Measurements from ENCODE around the gene MLN. TPM values are rescaled to one million over a fixed set of nuclear protein-coding genes. Genes with fewer than 3 reads are reported as not detected.

Gene MLN
- total and polyA plus RNA-seq, 8 donors = 0.28 TPM; not detected in 7

DNA sequence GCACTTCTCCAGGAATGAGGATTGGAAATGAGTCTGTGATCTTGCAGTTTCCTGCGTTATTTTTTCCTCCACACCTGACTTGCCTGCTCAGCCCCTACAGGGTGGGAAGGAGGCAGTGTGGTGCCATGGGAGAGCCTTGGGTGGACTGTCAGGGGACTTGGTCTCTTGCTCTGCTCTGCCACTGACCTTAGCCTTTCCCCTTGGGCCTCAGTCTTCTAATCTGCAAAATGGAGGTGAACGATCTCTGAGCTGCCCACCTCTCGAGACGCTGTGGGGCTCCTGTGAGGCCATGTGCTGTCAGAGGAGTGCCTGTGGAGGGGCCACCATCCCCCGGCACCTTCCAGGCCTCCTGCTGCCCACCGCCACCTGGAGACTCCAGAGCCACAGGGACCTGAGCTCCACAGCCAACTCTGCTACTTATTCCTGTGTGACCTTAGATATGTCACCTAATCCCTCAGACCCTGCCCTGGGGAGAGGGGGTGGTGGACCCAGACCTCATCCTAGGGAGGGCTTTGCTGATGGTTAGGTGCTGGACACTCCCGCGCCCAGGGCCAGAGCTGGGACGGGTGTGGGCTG lies 45.8 kb upstream of the MLN start:
- Histone ChIP-seq H3K27me3 (peaks cover 0 to 46% of the 10 kb centered on the region in 2 donors), H3K27ac (no peak overlapping the region), H3K4me3 (no peak overlapping the region), H3K9me3 (no peaks in the 10 kb centered on the region), H3K4me1 (no peaks in the 10 kb centered on the region), H3K36me3 (no peaks in the 10 kb centered on the region)
- TF ChIP-seq, protein P1, sequence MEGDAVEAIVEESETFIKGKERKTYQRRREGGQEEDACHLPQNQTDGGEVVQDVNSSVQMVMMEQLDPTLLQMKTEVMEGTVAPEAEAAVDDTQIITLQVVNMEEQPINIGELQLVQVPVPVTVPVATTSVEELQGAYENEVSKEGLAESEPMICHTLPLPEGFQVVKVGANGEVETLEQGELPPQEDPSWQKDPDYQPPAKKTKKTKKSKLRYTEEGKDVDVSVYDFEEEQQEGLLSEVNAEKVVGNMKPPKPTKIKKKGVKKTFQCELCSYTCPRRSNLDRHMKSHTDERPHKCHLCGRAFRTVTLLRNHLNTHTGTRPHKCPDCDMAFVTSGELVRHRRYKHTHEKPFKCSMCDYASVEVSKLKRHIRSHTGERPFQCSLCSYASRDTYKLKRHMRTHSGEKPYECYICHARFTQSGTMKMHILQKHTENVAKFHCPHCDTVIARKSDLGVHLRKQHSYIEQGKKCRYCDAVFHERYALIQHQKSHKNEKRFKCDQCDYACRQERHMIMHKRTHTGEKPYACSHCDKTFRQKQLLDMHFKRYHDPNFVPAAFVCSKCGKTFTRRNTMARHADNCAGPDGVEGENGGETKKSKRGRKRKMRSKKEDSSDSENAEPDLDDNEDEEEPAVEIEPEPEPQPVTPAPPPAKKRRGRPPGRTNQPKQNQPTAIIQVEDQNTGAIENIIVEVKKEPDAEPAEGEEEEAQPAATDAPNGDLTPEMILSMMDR (IDR thresholded peaks at IDR 0.05) = no peak
- ATAC-seq = no peak
- intact Hi-C loops (cut with DNase I) = no loop called here
- no peak for DNase-seq

DNA sequence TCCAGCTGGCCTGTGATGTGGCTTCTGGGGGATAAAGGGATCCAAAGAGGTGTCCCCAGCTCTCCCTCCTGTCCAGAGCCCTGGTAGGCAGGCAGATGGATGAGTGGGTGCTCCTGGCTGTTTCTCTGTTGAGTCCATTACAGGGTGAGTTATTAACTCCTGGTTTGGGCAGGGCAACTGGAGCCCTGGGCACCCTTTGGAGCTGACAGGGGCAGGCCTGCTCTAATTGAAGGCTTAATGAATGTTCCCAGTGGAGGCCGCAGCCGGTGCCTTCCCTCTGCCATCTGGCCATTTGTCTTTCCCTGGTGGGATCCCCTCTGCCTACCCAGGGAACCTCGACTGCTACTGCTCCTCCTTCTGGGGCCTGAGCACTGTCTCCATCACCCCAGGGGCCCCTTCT lies 44.7 kb upstream of the MLN start:
- DNase-seq (no peak), ATAC-seq (no peak)
- Histone ChIP-seq H3K27ac (no peak overlapping the region), H3K4me1 (no peaks in the 10 kb centered on the region), H3K9me3 (no peaks in the 10 kb centered on the region), H3K36me3 (no peaks in the 10 kb centered on the region), H3K27me3 (peaks cover 0 to 35% of the 10 kb centered on the region in 2 donors), H3K4me3 (no peak overlapping the region)
- intact Hi-C loops (cut with DNase I) = no loop called here
- TF ChIP-seq, protein P1 (IDR thresholded peaks at IDR 0.05) = no peak

- Histone ChIP-seq H3K27ac (no peak overlapping the region), H3K9me3 (no peaks in the 10 kb centered on the region), H3K4me3 (no peak overlapping the region), H3K36me3 (no peaks in the 10 kb centered on the region), H3K4me1 (no peaks in the 10 kb centered on the region), H3K27me3 (peaks cover 0 to 29% of the 10 kb centered on the region in 2 donors)
- TF ChIP-seq, protein P1 (IDR thresholded peaks at IDR 0.05) = no peak
- intact Hi-C loops (cut with DNase I) = no loop called here
- ATAC-seq = no peak
- no peak for DNase-seq
Observed at GRCh38 chr6:33847867-33848266, 44.1 kb upstream of the MLN start.

DNA sequence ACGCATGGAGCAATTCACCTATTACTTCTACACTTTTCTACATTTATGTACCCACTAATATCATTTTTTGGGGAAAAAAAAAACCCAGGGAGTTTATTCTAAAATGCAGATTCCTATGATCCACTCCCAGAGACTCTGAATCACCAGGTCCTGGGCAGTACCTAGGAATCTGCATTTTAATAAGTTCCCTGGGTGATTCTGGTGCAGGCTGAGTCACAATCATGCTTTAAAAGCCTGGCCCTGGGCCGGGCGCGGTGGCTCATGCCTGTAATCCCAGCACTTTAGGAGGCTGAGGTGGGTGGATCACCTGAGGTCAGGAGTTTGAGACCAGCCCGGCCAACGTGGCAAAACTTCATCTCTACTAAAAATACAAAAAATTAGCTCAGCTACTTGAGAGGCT lies 43.3 kb upstream of the MLN start:
- no peak overlapping the region for H3K27ac ChIP-seq
- DNase-seq (no peak), ATAC-seq (no peak)
- no peak overlapping the region for H3K4me3 ChIP-seq
- intact Hi-C loops (cut with DNase I) = no loop called here
- peaks cover 0 to 23% of the 10 kb centered on the region in 2 donors for H3K27me3 ChIP-seq
- no peaks in the 10 kb centered on the region for H3K9me3 ChIP-seq
- no peaks in the 10 kb centered on the region for H3K36me3 ChIP-seq
- H3K4me1 ChIP-seq = no peaks in the 10 kb centered on the region
- TF ChIP-seq, protein P1 (IDR thresholded peaks at IDR 0.05) = no peak

DNA sequence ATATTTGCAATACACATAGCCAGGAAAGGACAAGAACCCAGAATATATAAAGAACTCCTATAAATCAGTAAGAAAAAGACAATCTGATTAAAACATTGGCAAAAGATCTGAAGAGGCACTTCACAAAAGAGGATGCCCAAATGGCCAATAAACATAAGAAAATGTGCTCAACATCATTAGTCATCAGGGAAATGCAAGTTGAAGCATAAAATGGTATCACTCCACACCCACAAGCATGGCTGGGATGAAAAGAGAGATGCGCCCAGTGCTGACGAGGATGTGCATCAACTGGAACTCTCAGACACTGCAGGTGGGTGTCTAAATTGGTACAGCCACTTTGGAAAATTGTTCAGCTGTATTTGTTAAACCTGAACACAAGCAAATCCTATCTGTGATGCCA lies 42.4 kb upstream of the MLN start:
- TF ChIP-seq, protein P1 (IDR thresholded peaks at IDR 0.05) = no peak
- no peak for ATAC-seq

More for the DNA sequence above, 42.4 kb upstream of the MLN start:
- H3K4me1 ChIP-seq = no peaks in the 10 kb centered on the region
- H3K4me3 ChIP-seq = no peak overlapping the region
- H3K27ac ChIP-seq = no peak overlapping the region
- no peaks in the 10 kb centered on the region for H3K36me3 ChIP-seq
- H3K9me3 ChIP-seq = no peaks in the 10 kb centered on the region
- H3K27me3 ChIP-seq = peaks cover 0 to 16% of the 10 kb centered on the region in 2 donors
- DNase-seq = no peak
- intact Hi-C loops (cut with DNase I) = no loop called here

All from left lung (tissue), 10 donors.